ENCODE data around the gene RRP1B. TPM values are rescaled to one million over a fixed set of nuclear protein-coding genes. Genes with fewer than 3 reads are reported as not detected.
"Not testable (repeated sequence)": the region's sequence is repeated elsewhere in the genome, so short reads cannot be mapped to it uniquely, and the experiment has no call there.

The RRP1B gene
- total RNA-seq (10 to 100 TPM; 13.1 to 19.5 TPM), polyA plus RNA-seq (ENCODE audit: insufficient read length in 2 of 2) (10 to 100 TPM; 23.8 to 25.8 TPM)
- long read RNA-seq, donor 1, partial matches to known transcripts = 6 of 6 reads
- long read RNA-seq, donor 1, other reads (novel, unspliced or antisense) = 0 of 6 reads
- long read RNA-seq, donor 2 = 0 reads
- long read RNA-seq, donor 3 = 0 reads
- long read RNA-seq, donor 4, partial matches to known transcripts = 5 of 5 reads
- long read RNA-seq, donor 4, other reads (novel, unspliced or antisense) = 0 of 5 reads

GRCh38 chr21:43659136-43660000 lies at the start of gene RRP1B, which contains the start of gene HSF2BP:
TSS of gene RRP1B (plus strand) at chr21:43659560. CDS start at chr21:43659665, 105 bp downstream.
TSS of gene HSF2BP (minus strand) at chr21:43659488. CDS start at chr21:43658096, 1,392 bp downstream.
- Histone ChIP-seq H3K9me3 (ENCODE audit: control insufficient read depth, insufficient read depth, low read length) (no peaks in the 10 kb centered on the region), H3K27me3 (ENCODE audit: control insufficient read depth, insufficient read depth, low read length) (no peaks in the 10 kb centered on the region), H3K4me3 (ENCODE audit: low read depth, low read length) (peak within 1 kb of the TSS; percentile 68), H3K4me1 (ENCODE audit: control insufficient read depth, insufficient read depth, low read length) (peaks cover 20% of the 10 kb centered on the region), H3K27ac (ENCODE audit: low read depth, low read length) (peak within 1 kb of the TSS; percentile 81), H3K36me3 (ENCODE audit: control insufficient read depth, insufficient read depth, low read length) (peaks cover 11% of the 10 kb centered on the region)
- DNase-seq (ENCODE audit: low read depth in 4 of 6, low spot score in 6 of 6) = peak; percentile 58 to 96 (median 74)
- 4% methylated on average over 91 of the region's 92 CpGs for WGBS (ENCODE audit: insufficient coverage)

- no peak overlapping the region for H3K27ac ChIP-seq (ENCODE audit: low read depth, low read length)
- no peaks in the 10 kb centered on the region for H3K27me3 ChIP-seq (ENCODE audit: control insufficient read depth, insufficient read depth, low read length)
- H3K9me3 ChIP-seq (ENCODE audit: control insufficient read depth, insufficient read depth, low read length) = no peaks in the 10 kb centered on the region
- no peaks in the 10 kb centered on the region for H3K36me3 ChIP-seq (ENCODE audit: control insufficient read depth, insufficient read depth, low read length)
- peak in 4 of 6 donors; percentile 24 to 74 (median 52) for DNase-seq (ENCODE audit: low read depth in 4 of 6, low spot score in 6 of 6)
- 45% methylated on average over 8 of the region's 8 CpGs for WGBS (ENCODE audit: insufficient coverage)
- no peak overlapping the region for H3K4me3 ChIP-seq (ENCODE audit: low read depth, low read length)
- H3K4me1 ChIP-seq (ENCODE audit: control insufficient read depth, insufficient read depth, low read length) = peaks cover 15% of the 10 kb centered on the region
Observed at GRCh38 chr21:43611598-43612369, 47.6 kb upstream of the RRP1B start.

- Histone ChIP-seq H3K36me3 (ENCODE audit: control insufficient read depth, insufficient read depth, low read length) (no peaks in the 10 kb centered on the region), H3K27ac (ENCODE audit: low read depth, low read length) (no peak overlapping the region), H3K27me3 (ENCODE audit: control insufficient read depth, insufficient read depth, low read length) (no peaks in the 10 kb centered on the region), H3K4me3 (ENCODE audit: low read depth, low read length) (no peak overlapping the region), H3K4me1 (ENCODE audit: control insufficient read depth, insufficient read depth, low read length) (peaks cover 15% of the 10 kb centered on the region), H3K9me3 (ENCODE audit: control insufficient read depth, insufficient read depth, low read length) (no peaks in the 10 kb centered on the region)
- DNase-seq (ENCODE audit: low read depth in 4 of 6, low spot score in 6 of 6) = no peak
- WGBS (ENCODE audit: insufficient coverage) = 100% methylated on average over 4 of the region's 8 CpGs
Observed at GRCh38 chr21:43613755-43614638, 45.4 kb upstream of the RRP1B start.

- no peaks in the 10 kb centered on the region for H3K36me3 ChIP-seq (ENCODE audit: control insufficient read depth, insufficient read depth, low read length)
- 76% methylated on average over 3 of the region's 5 CpGs for WGBS (ENCODE audit: insufficient coverage)
- H3K27ac ChIP-seq (ENCODE audit: low read depth, low read length) = no peak overlapping the region
- no peaks in the 10 kb centered on the region for H3K9me3 ChIP-seq (ENCODE audit: control insufficient read depth, insufficient read depth, low read length)
- DNase-seq (ENCODE audit: low read depth in 4 of 6, low spot score in 6 of 6) = no peak
- H3K4me1 ChIP-seq (ENCODE audit: control insufficient read depth, insufficient read depth, low read length) = peaks cover 10% of the 10 kb centered on the region
- no peaks in the 10 kb centered on the region for H3K27me3 ChIP-seq (ENCODE audit: control insufficient read depth, insufficient read depth, low read length)
- no peak overlapping the region for H3K4me3 ChIP-seq (ENCODE audit: low read depth, low read length)
Observed at GRCh38 chr21:43614839-43615238, 44.5 kb upstream of the RRP1B start.

- no CpG with 5 or more reads among the region's 3 CpGs for WGBS (ENCODE audit: insufficient coverage)
- not testable (repeated sequence) for H3K4me1 ChIP-seq (ENCODE audit: control insufficient read depth, insufficient read depth, low read length)
Observed at GRCh38 chr21:43616861-43617260, 42.5 kb upstream of the RRP1B start.

GRCh38 chr21:43618940-43619339 lies 40.4 kb upstream of the RRP1B start:
- no CpG with 5 or more reads among the region's 4 CpGs for WGBS (ENCODE audit: insufficient coverage)
- no peaks in the 10 kb centered on the region for H3K27me3 ChIP-seq (ENCODE audit: control insufficient read depth, insufficient read depth, low read length)

More at GRCh38 chr21:43616861-43617260, 42.5 kb upstream of the RRP1B start:
- H3K4me3 ChIP-seq (ENCODE audit: low read depth, low read length); H3K9me3 ChIP-seq (ENCODE audit: control insufficient read depth, insufficient read depth, low read length); H3K27me3 ChIP-seq (ENCODE audit: control insufficient read depth, insufficient read depth, low read length); DNase-seq (ENCODE audit: low read depth in 4 of 6, low spot score in 6 of 6); H3K36me3 ChIP-seq (ENCODE audit: control insufficient read depth, insufficient read depth, low read length); H3K27ac ChIP-seq (ENCODE audit: low read depth, low read length): not testable (repeated sequence)

GRCh38 chr21:43619344-43619743 lies 40.0 kb upstream of the RRP1B start:
- no peak for DNase-seq (ENCODE audit: low read depth in 4 of 6, low spot score in 6 of 6)
- Histone ChIP-seq H3K4me1 (ENCODE audit: control insufficient read depth, insufficient read depth, low read length) (no peaks in the 10 kb centered on the region), H3K27me3 (ENCODE audit: control insufficient read depth, insufficient read depth, low read length) (no peaks in the 10 kb centered on the region), H3K4me3 (ENCODE audit: low read depth, low read length) (no peak overlapping the region), H3K36me3 (ENCODE audit: control insufficient read depth, insufficient read depth, low read length) (no peaks in the 10 kb centered on the region), H3K9me3 (ENCODE audit: control insufficient read depth, insufficient read depth, low read length) (no peaks in the 10 kb centered on the region), H3K27ac (ENCODE audit: low read depth, low read length) (no peak overlapping the region)
- WGBS (ENCODE audit: insufficient coverage) = 94% methylated on average over 4 of the region's 4 CpGs

More at GRCh38 chr21:43618940-43619339, 40.4 kb upstream of the RRP1B start:
- H3K36me3 ChIP-seq (ENCODE audit: control insufficient read depth, insufficient read depth, low read length) = no peaks in the 10 kb centered on the region
- H3K4me3 ChIP-seq (ENCODE audit: low read depth, low read length) = no peak overlapping the region
- H3K9me3 ChIP-seq (ENCODE audit: control insufficient read depth, insufficient read depth, low read length) = no peaks in the 10 kb centered on the region
- no peak overlapping the region for H3K27ac ChIP-seq (ENCODE audit: low read depth, low read length)
- no peak for DNase-seq (ENCODE audit: low read depth in 4 of 6, low spot score in 6 of 6)
- no peaks in the 10 kb centered on the region for H3K4me1 ChIP-seq (ENCODE audit: control insufficient read depth, insufficient read depth, low read length)

- WGBS (ENCODE audit: insufficient coverage) = 84% methylated on average over 3 of the region's 4 CpGs
- no peaks in the 10 kb centered on the region for H3K27me3 ChIP-seq (ENCODE audit: control insufficient read depth, insufficient read depth, low read length)
- no peak overlapping the region for H3K27ac ChIP-seq (ENCODE audit: low read depth, low read length)
- H3K36me3 ChIP-seq (ENCODE audit: control insufficient read depth, insufficient read depth, low read length) = no peaks in the 10 kb centered on the region
- no peak overlapping the region for H3K4me3 ChIP-seq (ENCODE audit: low read depth, low read length)
- DNase-seq (ENCODE audit: low read depth in 4 of 6, low spot score in 6 of 6) = no peak
- no peaks in the 10 kb centered on the region for H3K4me1 ChIP-seq (ENCODE audit: control insufficient read depth, insufficient read depth, low read length)
- no peaks in the 10 kb centered on the region for H3K9me3 ChIP-seq (ENCODE audit: control insufficient read depth, insufficient read depth, low read length)
Observed at GRCh38 chr21:43619856-43620255, 39.5 kb upstream of the RRP1B start.

Measured in spinal cord (tissue), 10 donors.